Glutamatergic neuron (in vitro differentiated cells): ENCODE data around the gene PCDHGC3. TPM values are rescaled to one million over a fixed set of nuclear protein-coding genes. Genes with fewer than 3 reads are reported as not detected.

Experiments
- DNase-seq: peaks from one replicate; pipeline ENCODE4 v3.0.0; 2022
- H3K27ac Mint-ChIP-seq: one replicate; pipeline ENCODE4 v1.8.0; 2020; ENCODE audit warnings: mild to moderate bottlenecking, mixed read lengths, inconsistent platforms; ENCODE audit not compliant: unreplicated experiment
- H3K27me3 Mint-ChIP-seq: one replicate; pipeline ENCODE4 v1.8.0; 2020; ENCODE audit warnings: mild to moderate bottlenecking, moderate library complexity, mixed read lengths, inconsistent platforms; ENCODE audit not compliant: unreplicated experiment
- H3K36me3 Mint-ChIP-seq: one replicate; pipeline ENCODE4 v1.8.0; 2020; ENCODE audit warnings: mild to moderate bottlenecking, mixed read lengths, inconsistent platforms; ENCODE audit not compliant: unreplicated experiment
- H3K4me1 Mint-ChIP-seq: one replicate; pipeline ENCODE4 v1.8.0; 2020; ENCODE audit warnings: mild to moderate bottlenecking, low read depth, mixed read lengths, inconsistent platforms; ENCODE audit not compliant: unreplicated experiment
- H3K4me3 Mint-ChIP-seq: one replicate; pipeline ENCODE4 v1.8.0; 2020; ENCODE audit warnings: mild to moderate bottlenecking, mixed read lengths, inconsistent platforms; ENCODE audit not compliant: unreplicated experiment
- H3K9me3 Mint-ChIP-seq: one replicate; pipeline ENCODE4 v1.8.0; 2020; ENCODE audit warnings: mild to moderate bottlenecking, moderate library complexity, mixed read lengths, inconsistent platforms; ENCODE audit not compliant: unreplicated experiment
- total RNA-seq: library from RNA; stranded (reverse); fragmentation: NEBNext Ultra II Directional; extraction: Animal tissue kit (Norgen Biotek cat#: 25700); gene quantifications from one replicate; pipeline ENCODE4 v1.2.1, GENCODE V29; 2021; ENCODE audit not compliant: unreplicated experiment
- TF ChIP-seq, protein P1 (sequence below): fragments of 200-600 bp; sonication (generic); IDR thresholded peaks from one replicate; pipeline ENCODE4 v1.5.0; 2021; ENCODE audit not compliant: partially characterized antibody, unreplicated experiment

Gene PCDHGC3
- total RNA-seq, 1 donor from 2014 or later, result 40.1 TPM

DNA sequence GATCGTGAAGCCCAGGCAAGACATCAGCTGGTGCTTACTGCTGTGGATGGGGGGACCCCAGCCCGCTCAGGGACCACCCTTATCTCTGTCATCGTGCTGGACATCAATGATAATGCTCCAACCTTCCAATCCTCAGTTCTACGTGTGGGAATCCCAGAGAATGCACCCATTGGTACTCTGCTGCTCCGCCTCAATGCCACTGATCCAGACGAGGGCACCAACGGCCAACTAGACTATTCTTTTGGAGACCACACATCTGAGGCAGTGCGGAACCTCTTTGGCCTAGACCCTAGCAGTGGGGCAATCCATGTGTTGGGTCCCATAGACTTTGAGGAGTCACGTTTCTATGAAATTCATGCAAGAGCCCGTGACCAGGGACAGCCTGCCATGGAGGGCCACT lies 14.1 kb downstream of the PCDHGC3 start:
- Mint-ChIP-seq H3K9me3 (peaks cover 4% of the 10 kb centered on the region), H3K4me3 (no peak overlapping the region), H3K27ac (no peak overlapping the region), H3K4me1 (peaks cover 24% of the 10 kb centered on the region), H3K27me3 (peaks cover 11% of the 10 kb centered on the region), H3K36me3 (peaks cover 11% of the 10 kb centered on the region)
- DNase-seq, result no peak
- TF ChIP-seq, protein P1, sequence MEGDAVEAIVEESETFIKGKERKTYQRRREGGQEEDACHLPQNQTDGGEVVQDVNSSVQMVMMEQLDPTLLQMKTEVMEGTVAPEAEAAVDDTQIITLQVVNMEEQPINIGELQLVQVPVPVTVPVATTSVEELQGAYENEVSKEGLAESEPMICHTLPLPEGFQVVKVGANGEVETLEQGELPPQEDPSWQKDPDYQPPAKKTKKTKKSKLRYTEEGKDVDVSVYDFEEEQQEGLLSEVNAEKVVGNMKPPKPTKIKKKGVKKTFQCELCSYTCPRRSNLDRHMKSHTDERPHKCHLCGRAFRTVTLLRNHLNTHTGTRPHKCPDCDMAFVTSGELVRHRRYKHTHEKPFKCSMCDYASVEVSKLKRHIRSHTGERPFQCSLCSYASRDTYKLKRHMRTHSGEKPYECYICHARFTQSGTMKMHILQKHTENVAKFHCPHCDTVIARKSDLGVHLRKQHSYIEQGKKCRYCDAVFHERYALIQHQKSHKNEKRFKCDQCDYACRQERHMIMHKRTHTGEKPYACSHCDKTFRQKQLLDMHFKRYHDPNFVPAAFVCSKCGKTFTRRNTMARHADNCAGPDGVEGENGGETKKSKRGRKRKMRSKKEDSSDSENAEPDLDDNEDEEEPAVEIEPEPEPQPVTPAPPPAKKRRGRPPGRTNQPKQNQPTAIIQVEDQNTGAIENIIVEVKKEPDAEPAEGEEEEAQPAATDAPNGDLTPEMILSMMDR, result no peak

DNA sequence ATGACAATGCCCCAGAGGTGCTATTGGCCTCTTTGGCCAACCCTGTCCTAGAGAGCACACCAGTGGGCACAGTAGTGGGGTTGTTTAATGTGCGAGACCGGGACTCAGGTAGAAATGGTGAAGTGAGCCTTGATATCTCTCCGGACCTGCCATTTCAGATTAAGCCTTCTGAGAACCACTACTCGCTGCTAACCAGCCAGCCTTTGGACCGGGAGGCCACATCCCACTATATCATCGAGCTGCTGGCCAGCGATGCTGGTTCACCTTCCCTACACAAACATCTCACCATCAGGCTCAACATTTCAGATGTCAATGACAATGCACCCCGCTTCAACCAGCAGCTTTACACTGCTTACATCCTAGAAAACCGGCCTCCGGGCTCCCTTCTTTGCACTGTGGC lies 14.5 kb downstream of the PCDHGC3 start:
- H3K27me3 Mint-ChIP-seq, result peaks cover 12% of the 10 kb centered on the region
- no peak for DNase-seq
- H3K4me1 Mint-ChIP-seq, result peaks cover 28% of the 10 kb centered on the region
- H3K27ac Mint-ChIP-seq, result no peak overlapping the region
- H3K4me3 Mint-ChIP-seq, result no peak overlapping the region
- peaks cover 5% of the 10 kb centered on the region for H3K9me3 Mint-ChIP-seq
- TF ChIP-seq, protein P1, result no peak
- peaks cover 11% of the 10 kb centered on the region for H3K36me3 Mint-ChIP-seq

DNA sequence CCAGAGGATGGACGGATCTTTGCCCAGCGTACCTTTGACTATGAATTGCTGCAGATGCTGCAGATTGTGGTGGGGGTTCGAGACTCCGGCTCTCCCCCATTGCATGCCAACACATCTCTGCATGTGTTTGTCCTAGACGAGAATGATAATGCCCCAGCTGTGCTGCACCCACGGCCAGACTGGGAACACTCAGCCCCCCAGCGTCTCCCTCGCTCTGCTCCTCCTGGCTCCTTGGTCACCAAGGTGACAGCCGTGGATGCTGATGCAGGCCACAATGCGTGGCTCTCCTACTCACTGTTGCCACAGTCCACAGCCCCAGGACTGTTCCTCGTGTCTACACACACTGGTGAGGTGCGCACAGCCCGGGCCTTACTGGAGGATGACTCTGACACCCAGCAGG lies 15.0 kb downstream of the PCDHGC3 start:
- H3K36me3 Mint-ChIP-seq, result peaks cover 11% of the 10 kb centered on the region
- no peak for DNase-seq
- peaks cover 10% of the 10 kb centered on the region for H3K9me3 Mint-ChIP-seq
- no peak overlapping the region for H3K27ac Mint-ChIP-seq
- TF ChIP-seq, protein P1, result no peak
- H3K4me1 Mint-ChIP-seq, result peaks cover 33% of the 10 kb centered on the region
- peak overlapping the region; percentile 12 for H3K4me3 Mint-ChIP-seq
- H3K27me3 Mint-ChIP-seq, result peaks cover 16% of the 10 kb centered on the region

DNA sequence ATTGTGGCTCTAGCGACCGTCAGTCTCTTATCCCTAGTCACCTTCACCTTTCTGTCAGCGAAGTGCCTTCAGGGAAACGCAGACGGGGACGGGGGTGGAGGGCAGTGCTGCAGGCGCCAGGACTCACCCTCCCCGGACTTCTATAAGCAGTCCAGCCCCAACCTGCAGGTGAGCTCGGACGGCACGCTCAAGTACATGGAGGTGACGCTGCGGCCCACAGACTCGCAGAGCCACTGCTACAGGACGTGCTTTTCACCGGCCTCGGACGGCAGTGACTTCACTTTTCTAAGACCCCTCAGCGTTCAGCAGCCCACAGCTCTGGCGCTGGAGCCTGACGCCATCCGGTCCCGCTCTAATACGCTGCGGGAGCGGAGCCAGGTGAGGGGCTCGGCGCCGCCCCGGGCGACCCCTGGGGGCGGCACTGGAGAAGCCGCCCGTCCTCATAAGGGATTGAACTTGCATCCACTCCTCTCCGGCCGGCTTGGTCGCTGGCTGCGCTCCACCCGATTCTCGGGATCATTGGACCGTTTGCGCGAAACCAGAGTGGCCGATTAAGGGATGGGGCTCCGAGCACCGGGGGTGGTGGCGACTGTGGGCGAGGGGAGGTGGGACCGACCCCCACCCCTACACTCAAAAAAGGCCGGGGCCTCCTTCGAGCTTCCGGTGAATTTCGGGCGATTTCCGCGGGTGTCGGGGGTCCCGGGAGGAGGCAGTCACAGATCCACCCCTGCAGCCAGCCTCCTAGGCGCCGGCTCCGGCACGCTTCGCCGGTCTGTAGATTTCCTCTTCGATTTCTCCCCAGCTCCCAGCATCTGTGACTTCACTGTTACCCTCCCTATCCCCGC lies 15.8 kb downstream of the PCDHGC3 start:
- DNase-seq, result no peak
- peaks cover 16% of the 10 kb centered on the region for H3K27me3 Mint-ChIP-seq
- H3K27ac Mint-ChIP-seq, result no peak overlapping the region
- TF ChIP-seq, protein P1, result no peak
- H3K4me1 Mint-ChIP-seq, result peaks cover 34% of the 10 kb centered on the region
- peak overlapping the region; percentile 55 for H3K4me3 Mint-ChIP-seq
- H3K36me3 Mint-ChIP-seq, result peaks cover 8% of the 10 kb centered on the region
- peaks cover 10% of the 10 kb centered on the region for H3K9me3 Mint-ChIP-seq

DNA sequence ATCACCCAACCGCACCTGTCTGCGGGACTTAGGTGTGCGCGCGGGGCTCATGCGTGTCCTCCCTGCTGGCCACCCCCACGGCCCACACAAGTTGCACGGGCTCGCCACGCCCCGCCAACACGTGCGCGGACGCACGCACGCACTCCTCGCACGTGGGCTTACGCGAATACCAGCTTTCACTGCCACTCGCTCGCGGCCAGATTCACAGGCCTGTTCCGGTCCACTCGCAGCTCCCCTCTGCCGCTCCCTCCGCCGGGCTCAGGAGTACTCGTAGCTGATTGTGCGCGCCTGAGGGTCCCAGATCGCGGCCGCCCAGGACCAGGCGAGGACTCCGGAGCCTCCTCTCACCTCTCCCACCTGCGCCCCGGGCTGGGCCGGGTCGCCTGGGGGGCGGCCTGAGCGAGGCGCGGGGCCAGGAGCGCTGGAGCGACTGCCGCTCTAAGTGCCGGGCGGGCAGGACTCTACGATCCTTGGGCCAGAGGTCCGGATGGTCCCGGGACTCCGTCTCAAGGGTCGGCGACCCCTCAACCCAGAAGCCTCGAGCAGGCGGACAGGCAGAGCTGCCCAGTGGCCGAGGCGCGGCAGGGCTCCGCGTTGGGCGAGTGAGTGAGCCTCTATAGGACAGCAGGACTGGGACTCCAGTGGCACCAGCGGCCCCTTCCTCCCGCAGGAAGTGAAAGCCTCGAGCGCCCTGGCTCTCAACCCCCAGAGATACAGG lies 16.6 kb downstream of the PCDHGC3 start:
- H3K9me3 Mint-ChIP-seq, result peaks cover 8% of the 10 kb centered on the region
- no peak for DNase-seq
- peak overlapping the region; percentile 55 for H3K4me3 Mint-ChIP-seq
- TF ChIP-seq, protein P1, result no peak
- peaks cover 31% of the 10 kb centered on the region for H3K4me1 Mint-ChIP-seq
- peaks cover 16% of the 10 kb centered on the region for H3K27me3 Mint-ChIP-seq
- H3K36me3 Mint-ChIP-seq, result peaks cover 6% of the 10 kb centered on the region
- no peak overlapping the region for H3K27ac Mint-ChIP-seq
